ENCODE measurements around the gene ZC2HC1C. TPM values are rescaled to one million over a fixed set of nuclear protein-coding genes. Genes with fewer than 3 reads are reported as not detected.
A peak's percentile ranks its signal among the peaks of the same experiment; 100 is the strongest.

ZC2HC1C gene
- total and polyA plus RNA-seq, 2 of the 13 experiments (the other 11 are each of a cell fraction or from before 2014, with no cell fraction given) = 3.3 to 3.5 TPM

DNA sequence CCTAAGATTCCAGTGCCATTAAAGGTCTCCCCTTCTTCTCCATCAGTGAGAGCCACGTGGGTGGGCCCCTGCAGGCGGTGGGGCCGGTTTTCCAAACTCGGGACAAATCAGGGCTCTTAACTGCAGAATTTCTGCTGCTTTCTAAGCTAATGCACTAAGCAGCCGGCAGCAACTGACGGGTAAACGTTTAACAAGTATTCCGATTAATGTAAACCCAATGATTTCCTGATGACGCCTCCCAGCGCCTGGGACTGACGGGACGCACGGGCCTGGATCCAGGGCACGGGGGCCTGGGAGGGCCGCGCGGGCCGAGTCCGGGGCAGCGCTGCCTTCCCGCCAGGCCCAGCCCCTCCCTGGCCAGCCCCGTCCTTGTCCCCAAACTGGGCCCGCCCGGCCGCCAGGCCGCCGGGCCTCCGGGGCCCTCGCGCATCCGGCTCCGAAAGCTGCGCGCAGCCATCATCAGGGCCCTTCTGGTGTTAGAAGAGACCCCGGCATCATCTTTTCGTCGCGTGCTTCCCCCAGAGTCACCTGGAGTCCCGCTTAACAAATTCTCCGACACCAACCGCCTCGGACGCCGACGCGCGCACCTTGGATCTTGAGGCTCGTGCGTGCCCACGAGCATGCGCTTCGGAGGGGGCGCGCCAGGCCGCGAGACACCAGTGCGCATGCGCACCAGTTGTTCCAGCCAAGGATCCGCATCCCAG lies 18.4 kb upstream of the ZC2HC1C start, which contains the start of gene MLH3 (continued):
- TF ChIP-seq BHLHE40 (IDR thresholded peaks at IDR 0.05; ENCODE audit: low read length) = peak; percentile 26; the same call in 1 of the 2 replicates
- TF ChIP-seq DR1 (CRISPR knock-in tag; IDR thresholded peaks at IDR 0.05) = peak; percentile 50; the same call in 1 of the 2 replicates
- peak; percentile 65; the same call in 1 of the 2 replicates for TF ChIP-seq ARID4A (CRISPR knock-in tag; IDR thresholded peaks at IDR 0.05; ENCODE audit: borderline replicate concordance)
- no peak for TF ChIP-seq ZFP36 (IDR thresholded peaks at IDR 0.05; ENCODE audit: borderline replicate concordance, low read depth, low read length, partially characterized antibody)
- TF ChIP-seq, protein P1, sequence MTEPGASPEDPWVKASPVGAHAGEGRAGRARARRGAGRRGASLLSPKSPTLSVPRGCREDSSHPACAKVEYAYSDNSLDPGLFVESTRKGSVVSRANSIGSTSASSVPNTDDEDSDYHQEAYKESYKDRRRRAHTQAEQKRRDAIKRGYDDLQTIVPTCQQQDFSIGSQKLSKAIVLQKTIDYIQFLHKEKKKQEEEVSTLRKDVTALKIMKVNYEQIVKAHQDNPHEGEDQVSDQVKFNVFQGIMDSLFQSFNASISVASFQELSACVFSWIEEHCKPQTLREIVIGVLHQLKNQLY (CRISPR knock-in tag; IDR thresholded peaks at IDR 0.05) = no peak
- 0 out of 2 replicates have a peak, but pooled peaks have one; percentile 45 for TF ChIP-seq KDM4B (CRISPR knock-in tag; IDR thresholded peaks at IDR 0.05)
- no peak for TF ChIP-seq SYNCRIP (IDR thresholded peaks at IDR 0.05; ENCODE audit: insufficient read depth, low read depth, low read length)
- TF ChIP-seq PAF1 (CRISPR knock-in tag; IDR thresholded peaks at IDR 0.05) = no peak
- no peak for TF ChIP-seq ZNF12 (CRISPR knock-in tag; IDR thresholded peaks at IDR 0.05)
- TF ChIP-seq ZBTB39 (CRISPR knock-in tag; IDR thresholded peaks at IDR 0.05) = no peak
- TF ChIP-seq, protein P2, sequence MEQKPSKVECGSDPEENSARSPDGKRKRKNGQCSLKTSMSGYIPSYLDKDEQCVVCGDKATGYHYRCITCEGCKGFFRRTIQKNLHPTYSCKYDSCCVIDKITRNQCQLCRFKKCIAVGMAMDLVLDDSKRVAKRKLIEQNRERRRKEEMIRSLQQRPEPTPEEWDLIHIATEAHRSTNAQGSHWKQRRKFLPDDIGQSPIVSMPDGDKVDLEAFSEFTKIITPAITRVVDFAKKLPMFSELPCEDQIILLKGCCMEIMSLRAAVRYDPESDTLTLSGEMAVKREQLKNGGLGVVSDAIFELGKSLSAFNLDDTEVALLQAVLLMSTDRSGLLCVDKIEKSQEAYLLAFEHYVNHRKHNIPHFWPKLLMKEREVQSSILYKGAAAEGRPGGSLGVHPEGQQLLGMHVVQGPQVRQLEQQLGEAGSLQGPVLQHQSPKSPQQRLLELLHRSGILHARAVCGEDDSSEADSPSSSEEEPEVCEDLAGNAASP (CRISPR knock-in tag; IDR thresholded peaks at IDR 0.05; ENCODE audit: borderline replicate concordance) = no peak
- no peak for TF ChIP-seq SMAD9 (CRISPR knock-in tag; IDR thresholded peaks at IDR 0.05)
- TF ChIP-seq, protein P3, sequence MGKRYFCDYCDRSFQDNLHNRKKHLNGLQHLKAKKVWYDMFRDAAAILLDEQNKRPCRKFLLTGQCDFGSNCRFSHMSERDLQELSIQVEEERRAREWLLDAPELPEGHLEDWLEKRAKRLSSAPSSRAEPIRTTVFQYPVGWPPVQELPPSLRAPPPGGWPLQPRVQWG (CRISPR knock-in tag; IDR thresholded peaks at IDR 0.05; ENCODE audit: borderline replicate concordance, low read depth) = no peak
- TF ChIP-seq ZMYM4 (CRISPR knock-in tag; IDR thresholded peaks at IDR 0.05) = 0 out of 2 replicates have a peak, but pooled peaks have one; percentile 32
- no peak for TF ChIP-seq CENPX (CRISPR knock-in tag; IDR thresholded peaks at IDR 0.05)
- no peak for TF ChIP-seq RBM22 (optimal IDR thresholded peaks at IDR 0.05; ENCODE audit: low read length)
- TF ChIP-seq ZMYM3 (CRISPR knock-in tag; IDR thresholded peaks at IDR 0.05) = no peak
- TF ChIP-seq ZNF335 (CRISPR knock-in tag; IDR thresholded peaks at IDR 0.05) = no peak; the same call in 1 of the 2 replicates
- TF ChIP-seq ZNF766 (CRISPR knock-in tag; IDR thresholded peaks at IDR 0.05; ENCODE audit: borderline replicate concordance) = peak; percentile 95
- TF ChIP-seq ZNF549 (CRISPR knock-in tag; IDR thresholded peaks at IDR 0.05) = peak; percentile 39; the same call in 1 of the 2 replicates
- TF ChIP-seq ATAD3A (CRISPR knock-in tag; IDR thresholded peaks at IDR 0.05) = no peak
- TF ChIP-seq HNRNPH1 (optimal IDR thresholded peaks at IDR 0.05; ENCODE audit: low read depth, low read length) = no peak
